Right kidney (tissue), 1 donor: ENCODE data around the gene GADD45GIP1.
"Not testable (repeated sequence)": the region's sequence is repeated elsewhere in the genome, so short reads cannot be mapped to it uniquely, and the experiment has no call there.

ENCODE experiments used
- DNase-seq: peaks from one replicate; pipeline ENCODE4 v3.0.0-alpha.2; 2016

GADD45GIP1 gene

GRCh38 chr19:12943437-12944044, 13.5 kb downstream of the GADD45GIP1 start:
- DNase-seq, result no peak

DNA sequence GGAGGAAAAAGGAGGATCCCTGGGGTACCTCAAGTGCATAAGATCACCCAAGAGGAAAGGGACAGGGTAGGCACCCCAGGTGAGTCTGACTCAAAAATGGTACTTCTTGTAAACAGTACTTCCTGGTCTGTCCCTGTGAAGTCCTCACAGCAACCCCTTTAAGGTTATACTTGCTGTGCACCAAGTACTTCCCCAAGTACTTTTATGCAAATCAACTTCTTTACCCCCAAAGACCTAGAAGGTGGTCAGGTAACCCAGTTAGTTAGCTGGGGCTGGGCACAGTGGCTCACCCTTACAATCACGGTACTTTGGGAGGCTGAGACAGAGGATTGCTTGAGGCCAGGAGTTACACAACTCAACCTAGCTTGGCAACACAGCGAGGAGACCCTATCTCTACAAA, 16.1 kb downstream of the GADD45GIP1 start:
- no peak for DNase-seq

- DNase-seq, result no peak
Measured at GRCh38 chr19:12939975-12940423, 17.0 kb downstream of the GADD45GIP1 start.

- DNase-seq, result no peak
Measured at GRCh38 chr19:12938779-12939601, 18.0 kb downstream of the GADD45GIP1 start.

DNA sequence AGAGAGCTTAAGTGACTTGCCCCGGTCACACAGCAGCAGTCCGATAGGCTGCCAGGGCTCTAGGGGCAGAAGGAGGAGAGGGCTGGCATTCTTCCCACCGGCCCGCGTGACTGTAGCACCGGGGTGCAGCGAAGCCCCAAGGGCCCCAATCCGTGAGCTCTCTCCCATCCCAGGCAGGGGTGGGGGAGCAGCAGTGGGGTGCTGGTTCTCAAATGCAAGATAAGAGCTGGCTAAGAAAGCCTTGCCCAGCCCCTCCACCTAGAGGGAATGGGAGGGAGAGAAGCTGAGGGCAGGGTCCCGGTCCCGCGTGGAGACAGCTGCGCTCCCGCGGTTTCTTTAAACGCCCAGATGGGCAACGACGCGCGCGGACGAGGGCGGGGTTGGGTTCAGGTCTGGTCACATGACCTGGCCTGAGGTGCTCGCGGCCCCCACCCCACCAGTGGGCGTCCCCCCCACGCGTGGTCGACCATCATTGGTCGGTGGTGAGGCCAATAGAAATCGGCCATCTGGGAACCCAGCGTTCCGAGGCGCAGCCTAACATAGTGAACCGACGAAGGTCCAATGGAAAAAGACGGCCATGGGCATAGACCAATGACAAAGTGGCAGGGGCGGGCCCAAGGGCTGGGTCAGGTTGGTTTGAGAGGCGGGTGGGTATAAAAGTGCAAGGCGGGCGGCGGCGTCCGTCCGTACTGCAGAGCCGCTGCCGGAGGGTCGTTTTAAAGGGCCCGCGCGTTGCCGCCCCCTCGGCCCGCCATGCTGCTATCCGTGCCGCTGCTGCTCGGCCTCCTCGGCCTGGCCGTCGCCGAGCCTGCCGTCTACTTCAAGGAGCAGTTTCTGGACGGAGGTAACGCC, 18.9 kb downstream of the GADD45GIP1 start, which contains the start of gene CALR:
CALR (plus strand) TSS at position 683 of the 852 bp plus-strand sequence; CDS start at position 754, 71 bp downstream.
- peak; percentile 91 for DNase-seq

- no peak for DNase-seq
Measured at GRCh38 chr19:12937093-12937926, 19.7 kb downstream of the GADD45GIP1 start.

DNA sequence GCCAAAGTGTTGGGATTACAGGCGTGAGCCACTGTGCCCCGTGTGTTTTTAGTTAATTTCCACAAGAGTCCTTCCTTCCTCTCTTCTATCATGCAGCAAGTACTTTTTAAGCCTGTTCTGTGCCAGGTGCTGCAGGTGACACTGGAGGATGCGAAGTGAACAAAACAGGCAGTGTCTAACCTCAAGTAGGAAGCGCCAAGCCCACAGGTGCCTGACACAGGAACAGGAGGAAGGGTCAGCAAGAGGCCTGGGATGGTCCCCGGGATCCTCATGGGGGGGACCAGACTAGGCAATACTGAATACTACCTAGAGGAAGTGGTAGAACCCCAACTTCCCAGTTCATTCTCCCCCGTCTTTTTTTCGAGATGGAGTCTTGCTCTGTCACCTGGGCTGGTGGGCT, 20.4 kb downstream of the GADD45GIP1 start:
- no peak for DNase-seq

- DNase-seq, result no peak
Measured at GRCh38 chr19:12935071-12935470, 22.0 kb downstream of the GADD45GIP1 start.

- peak; percentile 82 for DNase-seq
Measured at GRCh38 chr19:12933287-12934072, 23.5 kb downstream of the GADD45GIP1 start, which contains the start of gene FARSA. FARSA (minus strand) TSS chr19:12933711; CDS start chr19:12933696, 15 bp downstream.

DNA sequence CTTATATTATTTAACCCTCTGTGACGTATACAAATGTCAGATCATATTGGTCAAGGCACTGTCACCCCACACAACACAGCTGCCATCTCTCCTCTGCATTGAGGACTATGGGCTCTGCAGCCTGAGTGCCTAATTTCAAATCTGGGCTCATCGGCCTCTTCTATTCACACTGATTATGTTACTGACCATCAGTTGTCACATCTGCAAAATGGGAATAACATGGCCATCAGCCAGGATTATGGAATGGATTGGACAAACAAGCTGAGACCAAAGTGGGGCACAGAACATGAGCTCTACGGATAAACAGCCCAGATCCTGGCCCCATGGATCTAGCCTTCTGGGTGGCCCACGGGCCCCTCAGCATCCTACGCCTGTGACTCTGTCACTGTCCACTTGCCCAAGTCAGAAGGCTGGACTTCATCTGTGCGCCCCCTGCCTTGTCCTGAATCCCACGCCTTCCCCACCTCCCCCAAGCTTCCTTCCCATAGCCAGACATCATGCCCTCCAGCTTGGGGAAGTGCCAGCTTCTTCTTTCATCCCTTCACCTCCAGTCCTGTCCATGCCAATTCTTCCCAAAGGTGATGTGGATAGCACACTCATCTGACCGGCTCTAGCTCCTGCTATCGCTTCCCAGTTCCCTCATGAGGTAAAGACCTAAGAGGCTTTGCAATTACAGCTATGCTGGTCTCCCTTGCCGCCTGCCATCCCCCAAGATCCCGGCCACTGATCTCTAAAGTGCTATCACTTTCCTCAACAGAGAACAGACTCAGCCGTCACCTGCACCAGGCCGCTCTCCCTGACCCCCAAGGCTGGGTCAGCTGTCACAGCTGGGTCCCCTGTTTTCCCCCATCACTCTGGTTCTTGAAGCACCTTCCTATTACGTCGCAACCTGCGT, 24.4 kb downstream of the GADD45GIP1 start:
- DNase-seq, result no peak

DNA sequence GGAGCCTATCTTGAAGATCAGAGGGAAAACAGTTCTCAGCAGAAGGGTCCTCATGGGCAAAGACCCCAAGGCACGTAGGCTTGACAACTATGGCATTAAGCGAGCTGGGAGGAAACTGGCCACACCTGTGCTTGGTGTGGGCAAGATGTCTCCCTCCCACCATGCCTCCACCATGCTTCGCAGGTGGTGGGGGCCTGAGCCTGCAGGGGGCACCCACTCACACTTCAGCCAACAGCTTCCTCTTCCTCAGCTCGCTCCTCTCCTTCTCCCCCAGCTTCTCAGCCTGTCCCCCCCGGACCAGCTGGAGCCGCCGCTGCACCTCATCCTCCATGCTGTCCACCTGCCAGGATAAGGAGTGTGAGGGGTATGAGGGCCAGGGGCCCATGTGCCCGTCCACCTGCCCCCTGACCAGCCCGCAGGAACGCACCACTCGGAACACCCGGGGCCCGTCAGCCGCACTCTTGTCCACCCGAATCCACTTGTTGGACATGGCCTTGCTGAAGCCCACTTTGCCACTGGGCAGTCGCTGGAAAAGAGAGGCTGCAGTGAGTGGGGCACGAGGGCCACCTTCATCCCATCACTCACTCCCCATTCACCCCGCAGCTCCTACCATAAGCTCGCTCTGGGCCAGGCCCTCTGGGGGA, 26.9 kb downstream of the GADD45GIP1 start:
- DNase-seq, result no peak

DNA sequence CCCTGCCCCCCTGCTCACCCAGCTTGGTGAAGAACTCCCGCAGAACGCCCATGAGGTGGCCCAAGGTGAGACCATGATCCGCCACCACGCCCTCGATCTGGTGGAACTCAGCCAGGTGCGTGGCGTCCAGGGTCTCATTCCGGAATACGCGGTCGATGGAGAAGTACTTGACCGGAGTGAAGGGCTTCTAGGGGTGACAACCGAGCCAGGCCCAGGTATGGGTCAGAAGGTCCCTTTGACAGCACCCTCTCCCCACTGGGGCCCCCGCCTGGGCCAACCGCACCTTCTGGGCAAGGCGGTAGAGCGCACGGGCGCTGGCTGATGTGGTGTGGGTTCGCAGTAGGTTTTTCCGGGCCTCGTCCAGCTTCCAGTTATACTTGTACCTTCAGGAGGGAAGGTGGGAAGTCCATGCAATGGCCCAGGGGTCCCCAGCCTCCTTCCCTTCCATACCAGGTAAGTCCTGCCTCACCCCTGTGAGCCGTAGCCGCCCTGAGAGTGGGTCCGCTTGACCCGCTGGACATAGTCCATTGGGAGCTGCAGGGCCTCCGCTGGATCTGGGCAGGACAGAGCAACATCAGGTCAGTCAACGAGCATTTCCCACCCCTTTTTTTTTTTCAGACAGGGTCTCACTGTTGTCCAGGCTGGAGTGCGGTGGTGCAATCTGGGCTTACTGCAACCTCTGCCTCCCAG, 32.3 kb downstream of the GADD45GIP1 start:
- no peak for DNase-seq

DNA sequence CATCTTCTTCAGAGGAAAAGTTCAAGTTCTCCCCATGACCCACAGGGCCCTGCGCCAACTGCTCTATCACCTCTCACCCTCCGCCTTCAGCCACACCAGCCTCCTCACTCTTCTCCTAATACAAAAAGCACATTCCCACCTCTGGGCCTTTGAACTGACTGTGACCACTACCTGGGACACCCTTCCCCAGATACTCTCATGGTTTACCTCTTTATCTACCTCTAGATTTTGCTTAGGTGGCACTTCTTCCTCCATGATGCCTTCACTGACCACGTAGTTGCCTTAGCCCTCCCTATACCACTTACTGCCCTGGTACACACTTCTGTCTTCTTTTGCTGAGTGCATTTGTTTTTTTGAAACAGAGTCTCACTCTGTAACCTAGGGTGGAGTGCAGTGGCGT, 34.1 kb downstream of the GADD45GIP1 start:
- no peak for DNase-seq

DNA sequence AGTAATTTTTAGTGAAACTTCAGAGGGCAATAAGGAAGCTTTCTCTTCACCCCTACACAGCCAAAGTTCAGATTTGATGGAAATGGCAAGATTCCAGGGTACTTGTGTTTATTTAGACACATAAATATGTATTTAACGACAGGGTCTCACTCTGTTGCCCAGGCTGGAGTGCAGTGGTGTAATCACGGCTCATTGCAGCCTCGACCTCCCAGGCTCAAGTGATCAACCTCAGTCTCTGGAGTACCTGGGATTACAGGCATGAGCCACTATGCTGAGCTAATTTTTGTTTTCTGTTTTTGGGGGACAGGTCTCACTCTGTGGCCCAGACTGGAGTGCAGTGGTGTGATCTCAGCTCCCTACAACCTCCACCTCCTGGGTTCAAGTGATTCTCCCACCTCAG, 36.0 kb downstream of the GADD45GIP1 start:
- DNase-seq, result no peak

DNA sequence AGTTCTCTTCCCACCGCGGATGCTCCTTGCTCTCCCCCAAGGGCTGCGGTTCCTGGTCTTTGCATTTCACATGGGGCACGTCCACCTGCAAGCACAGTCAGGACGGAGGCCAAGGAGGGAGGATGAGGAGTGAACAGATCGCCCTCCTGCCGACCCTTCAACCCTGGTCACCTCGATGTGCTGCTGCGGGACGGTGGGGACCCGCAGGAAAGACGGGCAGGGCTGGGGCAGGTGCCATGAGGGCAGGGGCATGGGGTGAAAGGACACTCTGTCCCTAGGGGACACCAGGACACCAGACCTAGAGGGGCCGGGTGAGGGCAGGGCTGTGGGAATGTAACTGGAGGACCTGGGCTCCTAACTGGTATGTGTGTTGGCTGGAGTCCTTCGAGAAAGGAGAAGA, 38.8 kb downstream of the GADD45GIP1 start:
- no peak for DNase-seq

- DNase-seq, result not testable (repeated sequence)
Measured at GRCh38 chr19:12915860-12916259, 41.2 kb downstream of the GADD45GIP1 start.

- no peak for DNase-seq
Measured at GRCh38 chr19:12913851-12914690, 43.0 kb downstream of the GADD45GIP1 start.
